Choroid plexus epithelial cell (primary cell): ENCODE measurements around the gene SALL2.

ENCODE experiments used
- DNase-seq: peaks from one replicate; pipeline ENCODE4 v3.0.0-alpha.2; 2010; ENCODE audit warnings: low read depth
- H3K4me3 ChIP-seq: 2 replicates; pipeline ENCODE4 v1.5.1; 2011; ENCODE audit warnings: low read depth, mild to moderate bottlenecking, control low read depth, low read length, moderate library complexity
- TF ChIP-seq, protein P1 (sequence below): conservative IDR thresholded peaks from 2 replicates; pipeline ENCODE4 v1.5.1; 2011; ENCODE audit warnings: low read depth, mild to moderate bottlenecking, control low read depth, inconsistent platforms, low read length, moderate library complexity

Gene SALL2

GRCh38 chr14:21476925-21477681 is 49.0 kb downstream of the SALL2 start, which contains the start of the genes RAB2B and TOX4:
RAB2B (minus strand) TSS chr14:21476959; CDS start chr14:21476872, 87 bp downstream.
TOX4 (plus strand) TSS chr14:21477195; CDS start chr14:21477279, 84 bp downstream.
- TF ChIP-seq, protein P1, sequence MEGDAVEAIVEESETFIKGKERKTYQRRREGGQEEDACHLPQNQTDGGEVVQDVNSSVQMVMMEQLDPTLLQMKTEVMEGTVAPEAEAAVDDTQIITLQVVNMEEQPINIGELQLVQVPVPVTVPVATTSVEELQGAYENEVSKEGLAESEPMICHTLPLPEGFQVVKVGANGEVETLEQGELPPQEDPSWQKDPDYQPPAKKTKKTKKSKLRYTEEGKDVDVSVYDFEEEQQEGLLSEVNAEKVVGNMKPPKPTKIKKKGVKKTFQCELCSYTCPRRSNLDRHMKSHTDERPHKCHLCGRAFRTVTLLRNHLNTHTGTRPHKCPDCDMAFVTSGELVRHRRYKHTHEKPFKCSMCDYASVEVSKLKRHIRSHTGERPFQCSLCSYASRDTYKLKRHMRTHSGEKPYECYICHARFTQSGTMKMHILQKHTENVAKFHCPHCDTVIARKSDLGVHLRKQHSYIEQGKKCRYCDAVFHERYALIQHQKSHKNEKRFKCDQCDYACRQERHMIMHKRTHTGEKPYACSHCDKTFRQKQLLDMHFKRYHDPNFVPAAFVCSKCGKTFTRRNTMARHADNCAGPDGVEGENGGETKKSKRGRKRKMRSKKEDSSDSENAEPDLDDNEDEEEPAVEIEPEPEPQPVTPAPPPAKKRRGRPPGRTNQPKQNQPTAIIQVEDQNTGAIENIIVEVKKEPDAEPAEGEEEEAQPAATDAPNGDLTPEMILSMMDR, result peak; percentile 99
- peak; percentile 99 for DNase-seq
- peak within 1 kb of the TSS; percentile 78 for H3K4me3 ChIP-seq

- peak; percentile 70 for DNase-seq
- peak overlapping the region; percentile 78 for H3K4me3 ChIP-seq
- TF ChIP-seq, protein P1, result no peak
Observed at GRCh38 chr14:21476523-21476924, 49.6 kb downstream of the SALL2 start.

- no peak for DNase-seq
- TF ChIP-seq, protein P1, result no peak
- H3K4me3 ChIP-seq, result peak overlapping the region; percentile 78
Observed at GRCh38 chr14:21475767-21476522, 50.2 kb downstream of the SALL2 start.
